GM21528 (cell line): ENCODE measurements around the gene PIP5K1B.

Experiments used
- ATAC-seq: cut with Tn5 transposase; IDR thresholded peaks from one replicate; pipeline ENCODE4 v1.9.1; 2021; ENCODE audit warnings: mild to moderate bottlenecking, moderate library complexity; ENCODE audit not compliant: unreplicated experiment, low FRiP score

Gene PIP5K1B

DNA sequence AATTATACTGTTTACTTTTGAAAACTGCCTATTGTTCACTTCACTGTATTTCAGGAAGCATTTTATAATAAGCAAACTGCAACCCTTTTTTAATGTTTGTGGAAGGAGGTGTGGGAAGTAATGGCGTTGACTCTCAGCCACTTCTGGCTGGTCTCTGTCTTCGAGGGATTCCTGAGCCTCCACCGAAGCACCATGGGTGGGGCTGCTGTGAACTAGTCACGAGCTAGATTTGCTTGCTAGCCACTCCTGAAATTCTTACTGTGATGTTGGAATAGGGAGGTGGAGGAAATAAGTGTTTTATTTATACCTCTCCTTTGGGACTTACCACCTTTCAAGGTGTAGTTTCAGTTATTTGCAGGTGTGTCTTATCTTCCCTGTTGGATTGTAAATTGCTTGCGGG, 26.8 kb downstream of the PIP5K1B start:
- ATAC-seq, result no peak

DNA sequence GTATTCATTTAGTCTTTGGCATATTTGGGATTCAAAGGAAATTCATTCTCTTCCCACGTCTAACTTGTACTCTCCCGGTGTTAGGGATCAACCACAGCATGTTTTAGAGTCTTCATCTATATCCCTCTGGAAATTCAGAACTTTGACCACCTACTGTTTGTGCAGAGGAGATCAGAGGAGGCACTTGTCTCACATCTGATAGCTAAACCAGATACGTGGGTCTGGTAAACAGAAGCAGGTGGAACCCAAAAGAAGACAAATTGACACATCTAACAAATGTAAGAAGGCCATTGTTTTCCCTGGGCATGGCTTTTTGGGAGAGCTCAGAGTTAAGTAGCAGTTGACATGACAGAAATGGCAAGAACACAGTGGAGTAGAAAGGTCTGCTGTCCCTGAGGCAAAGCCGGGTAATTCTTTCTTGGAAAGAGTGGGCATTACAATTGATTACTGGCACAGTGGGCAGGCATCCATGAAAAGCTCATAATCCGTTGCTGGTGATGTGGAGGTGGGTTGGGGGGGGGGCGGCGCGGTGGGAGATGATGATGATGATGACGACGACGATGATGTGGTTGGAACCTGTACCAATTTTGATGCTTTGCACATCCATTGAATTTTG, 27.5 kb downstream of the PIP5K1B start:
- no peak for ATAC-seq

DNA sequence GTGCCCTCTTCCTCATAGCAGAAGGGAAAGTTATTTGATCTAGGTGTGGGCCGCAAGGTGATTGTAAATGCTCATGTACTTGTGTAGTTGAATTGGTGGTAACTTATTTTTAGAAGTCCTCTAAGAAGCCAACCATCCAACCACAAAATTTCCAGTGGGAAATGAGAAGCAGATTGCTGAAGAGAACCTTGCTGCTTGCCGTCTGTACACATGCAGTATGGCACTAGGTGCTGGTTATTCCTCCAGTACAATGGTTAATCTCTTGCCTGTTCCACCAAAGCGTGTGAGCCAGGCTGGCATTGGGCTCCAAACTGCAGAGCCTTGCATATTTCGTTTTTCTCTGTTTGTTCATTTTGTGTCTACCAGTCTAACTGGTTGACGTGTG, 28.0 kb downstream of the PIP5K1B start:
- ATAC-seq, result no peak

DNA sequence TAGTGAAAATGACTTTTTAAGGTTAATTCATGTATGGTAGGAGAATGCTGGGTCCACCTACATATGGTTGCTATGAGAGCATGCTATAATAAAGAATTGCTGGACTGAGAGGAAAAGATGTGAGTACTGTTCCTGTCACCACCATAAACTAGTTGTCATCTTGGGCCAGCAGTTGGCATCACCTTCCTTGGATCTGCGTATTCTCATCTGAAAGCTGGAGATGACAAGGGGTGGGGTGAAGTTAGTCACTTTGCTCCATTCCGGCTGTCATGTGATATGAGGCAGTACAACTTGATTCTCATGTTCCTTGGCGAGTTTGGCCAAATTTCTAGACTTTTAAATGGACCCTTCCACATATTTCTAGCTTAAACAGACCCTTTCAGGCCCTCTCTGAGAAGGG, 33.3 kb downstream of the PIP5K1B start:
- ATAC-seq, result no peak

DNA sequence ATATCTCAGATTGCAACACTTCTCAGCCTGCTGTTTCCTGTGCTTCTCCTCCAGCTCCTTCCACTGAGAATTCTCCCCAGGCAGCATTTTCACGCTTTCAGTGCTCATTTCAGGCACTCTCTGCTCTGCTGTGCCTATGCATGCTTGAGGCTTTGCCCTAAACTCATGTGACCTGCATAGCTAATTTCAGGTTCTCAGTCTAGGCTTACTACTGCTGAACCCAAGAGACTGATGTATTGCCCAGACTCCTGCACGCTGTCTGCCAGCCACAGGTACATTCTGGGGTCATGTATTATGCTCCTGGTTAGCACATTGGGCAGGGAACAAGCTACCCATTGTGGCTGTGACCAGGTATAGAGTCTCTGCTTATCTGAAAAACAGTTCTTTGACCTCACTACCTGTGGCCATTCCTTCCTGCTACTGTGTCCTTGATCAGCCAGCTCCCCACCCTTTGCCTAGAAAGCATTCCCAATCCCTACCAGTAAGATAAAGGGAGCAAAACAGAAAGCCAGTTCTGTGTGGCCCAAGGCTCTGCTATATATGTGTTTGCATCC, 34.7 kb downstream of the PIP5K1B start:
- ATAC-seq, result no peak

DNA sequence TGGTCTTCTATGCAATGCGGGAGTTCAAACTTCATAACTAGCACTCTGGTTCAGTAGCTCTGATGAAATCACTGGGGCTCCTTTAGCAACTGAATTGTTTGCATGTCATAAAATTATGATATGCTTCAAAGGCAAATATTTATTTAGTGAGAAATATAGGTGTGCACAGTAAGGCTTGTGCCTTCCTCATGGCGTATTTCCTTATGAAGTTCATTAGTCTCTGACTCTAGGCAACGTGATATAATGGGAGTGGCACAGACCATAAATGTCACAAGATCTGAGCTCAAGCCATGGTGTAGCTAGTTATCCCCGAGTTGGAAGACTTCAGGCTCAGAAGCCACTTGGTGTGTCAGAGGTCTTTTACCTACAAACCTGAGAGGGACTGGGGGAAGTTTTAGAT, 35.5 kb downstream of the PIP5K1B start:
- no peak for ATAC-seq

DNA sequence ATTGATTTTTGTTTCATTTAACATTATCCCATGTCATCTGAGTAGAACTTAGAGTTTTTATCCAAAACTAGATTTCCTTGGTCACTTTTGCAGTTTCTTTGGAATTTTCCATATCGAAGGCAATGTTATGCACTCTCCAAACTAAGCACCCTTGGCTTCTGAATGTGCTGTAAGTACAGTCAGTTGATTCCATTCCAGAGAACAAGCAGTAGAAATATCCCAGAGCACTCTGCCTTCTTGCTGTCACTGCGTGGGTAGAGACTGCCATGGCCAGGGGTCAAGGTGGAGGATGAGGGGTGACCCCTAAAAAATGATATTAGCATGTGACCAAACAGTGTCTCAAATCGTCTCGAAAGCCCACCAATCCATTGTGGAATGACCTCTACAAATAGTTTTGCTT, 36.2 kb downstream of the PIP5K1B start:
- no peak for ATAC-seq

DNA sequence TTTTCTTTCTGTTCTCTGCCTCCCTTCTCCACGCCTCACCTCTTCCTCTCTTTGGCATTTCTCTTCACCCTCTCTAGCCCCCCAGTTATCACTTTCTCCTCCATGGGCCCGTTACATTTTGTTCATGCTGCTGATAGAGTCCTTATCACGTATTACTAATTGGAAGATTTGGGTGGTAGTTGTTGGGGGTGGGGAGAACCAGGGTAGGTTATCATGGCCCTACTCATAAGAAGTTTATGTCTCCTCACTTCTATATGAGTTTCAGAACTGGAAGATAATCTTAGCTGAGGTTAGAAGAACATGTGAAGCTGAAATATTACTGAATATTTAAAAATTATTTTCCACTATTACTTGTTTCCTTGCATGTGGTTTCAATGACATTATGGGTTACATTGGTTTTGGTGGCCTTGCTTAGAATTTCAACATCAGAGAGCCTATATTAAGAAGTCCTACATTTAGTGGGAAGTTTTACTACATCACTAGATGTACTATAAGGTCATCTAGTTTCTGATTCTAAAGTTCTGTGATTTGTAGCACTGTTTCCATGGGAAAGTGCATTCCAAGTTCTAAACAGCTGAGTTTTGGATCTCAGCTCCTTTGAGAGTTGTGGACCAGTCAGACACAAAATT, 36.8 kb downstream of the PIP5K1B start:
- no peak for ATAC-seq

DNA sequence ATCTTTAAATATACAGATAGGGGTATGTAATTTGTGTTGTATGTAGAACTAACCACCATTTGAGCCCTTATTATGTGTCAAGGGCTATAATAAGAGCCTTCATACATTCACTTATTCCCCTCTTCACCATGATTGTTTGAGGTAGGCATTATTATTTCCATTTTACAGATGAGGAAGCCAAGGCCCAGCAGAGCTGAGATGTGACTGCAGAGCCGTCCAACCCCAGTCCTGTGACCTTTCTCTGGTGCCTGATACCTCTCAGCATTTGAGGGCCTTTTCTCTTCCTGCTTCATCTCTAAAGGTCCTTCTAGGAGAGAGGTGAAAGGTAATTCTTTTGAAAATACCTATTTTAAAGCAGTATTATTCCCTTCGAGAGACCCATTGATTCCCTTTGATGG, 37.3 kb downstream of the PIP5K1B start:
- ATAC-seq, result no peak

DNA sequence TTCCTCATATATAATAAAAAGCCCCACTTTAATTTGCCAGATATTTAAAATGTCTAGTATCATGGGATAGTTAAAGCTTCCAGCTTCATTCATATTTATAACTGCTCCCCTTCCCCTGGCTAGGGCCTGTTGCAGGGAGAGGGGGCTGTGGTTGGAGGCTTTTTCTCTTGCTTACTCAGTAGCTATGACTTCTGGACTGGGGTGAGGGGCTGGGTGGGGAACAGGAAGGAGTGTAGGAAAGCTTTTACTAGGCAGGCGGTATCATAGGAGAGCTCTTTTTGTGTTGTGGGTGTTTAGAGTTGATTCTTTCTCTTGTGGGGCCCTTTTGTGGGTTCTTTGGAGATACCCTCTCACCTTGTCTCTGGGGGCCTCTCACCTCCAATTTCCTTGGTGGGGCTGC, 39.4 kb downstream of the PIP5K1B start:
- ATAC-seq, result no peak

DNA sequence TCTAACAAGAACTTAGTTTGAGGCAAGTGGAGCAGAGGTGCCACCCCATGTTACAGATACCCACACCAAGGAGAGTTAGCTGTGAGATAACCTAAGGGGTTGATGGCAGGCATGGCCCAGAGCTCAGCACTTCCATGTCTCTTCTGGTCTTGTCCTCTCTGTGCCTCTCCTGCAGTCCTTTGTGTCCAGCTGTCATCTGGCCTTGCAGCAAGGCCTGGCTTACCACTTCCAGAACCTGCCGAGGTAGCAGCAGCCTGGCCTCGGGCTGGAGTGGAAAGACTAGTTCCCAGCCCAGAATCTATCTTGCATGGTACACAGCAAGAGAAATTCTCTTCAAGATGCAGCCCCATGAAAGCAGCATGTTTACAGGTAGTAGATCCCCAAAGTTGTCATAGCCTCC, 41.5 kb downstream of the PIP5K1B start:
- ATAC-seq, result no peak

DNA sequence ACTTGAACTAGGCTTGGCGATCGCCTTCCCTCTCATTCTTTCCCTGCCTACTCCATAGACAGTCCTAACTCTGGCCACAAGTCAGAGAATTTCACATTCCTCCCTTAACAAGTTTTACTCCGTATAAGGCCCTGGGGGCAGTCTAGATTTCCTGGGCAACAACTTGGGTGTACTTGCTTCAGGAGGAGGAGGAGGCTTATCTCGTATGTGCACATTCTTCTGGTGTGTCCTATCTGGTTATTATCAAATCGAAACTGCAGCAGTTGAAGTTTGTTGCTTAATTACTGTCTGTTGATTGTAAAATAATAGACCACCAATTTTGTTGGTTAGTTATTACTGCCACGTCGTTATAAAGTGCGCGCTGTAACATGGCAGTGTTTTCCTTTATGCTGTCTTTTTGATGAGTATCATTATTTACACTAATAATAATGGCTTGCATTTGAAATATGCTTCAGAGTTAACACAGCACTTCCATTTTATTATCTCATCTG, 42.0 kb downstream of the PIP5K1B start:
- no peak for ATAC-seq

DNA sequence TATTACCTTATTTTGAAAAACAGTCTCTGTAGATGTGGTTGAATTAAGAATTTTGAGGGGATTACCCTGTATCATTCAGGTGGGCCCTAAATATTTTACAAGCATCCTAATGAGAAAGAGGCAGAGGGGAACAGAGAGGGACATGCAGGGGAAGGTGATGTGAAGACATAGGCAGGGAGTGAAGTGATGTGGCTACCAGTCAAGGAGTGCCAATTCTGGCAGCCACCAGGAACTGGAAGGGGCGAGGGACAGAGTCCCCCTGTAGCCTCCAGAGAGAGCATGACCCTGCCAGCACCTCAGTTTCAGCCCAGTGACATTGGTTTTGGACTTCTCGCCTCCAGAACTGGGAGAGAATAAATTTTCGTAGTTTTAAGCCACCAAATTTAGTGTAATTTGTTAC, 44.1 kb downstream of the PIP5K1B start:
- ATAC-seq, result no peak

DNA sequence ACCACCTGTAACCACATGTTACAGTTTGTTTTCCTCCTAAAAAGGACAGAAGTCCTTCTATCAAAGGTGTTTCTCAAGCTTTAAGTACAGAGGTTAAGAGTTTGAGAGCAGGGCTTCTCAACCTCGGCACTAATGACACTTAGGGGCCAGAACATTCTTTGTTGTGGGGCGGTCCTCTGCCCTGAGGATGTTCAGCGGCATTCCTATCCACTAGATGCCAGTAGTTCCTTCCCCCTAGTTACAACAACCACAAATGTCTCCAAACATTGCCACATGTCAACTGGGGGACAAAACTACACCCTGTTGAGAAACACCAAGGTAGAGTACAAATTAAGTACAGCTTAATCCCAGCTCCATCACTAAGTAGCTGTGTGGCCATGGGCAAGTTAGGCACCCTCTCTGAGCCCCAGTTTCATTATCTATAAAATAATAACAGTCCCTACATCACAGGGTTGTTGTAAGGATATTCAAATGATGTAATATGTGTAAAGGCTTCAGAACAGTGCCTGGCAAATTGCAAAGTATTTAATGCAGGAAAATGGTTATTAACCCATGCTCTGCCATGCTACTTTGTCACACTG, 44.6 kb downstream of the PIP5K1B start:
- no peak for ATAC-seq

DNA sequence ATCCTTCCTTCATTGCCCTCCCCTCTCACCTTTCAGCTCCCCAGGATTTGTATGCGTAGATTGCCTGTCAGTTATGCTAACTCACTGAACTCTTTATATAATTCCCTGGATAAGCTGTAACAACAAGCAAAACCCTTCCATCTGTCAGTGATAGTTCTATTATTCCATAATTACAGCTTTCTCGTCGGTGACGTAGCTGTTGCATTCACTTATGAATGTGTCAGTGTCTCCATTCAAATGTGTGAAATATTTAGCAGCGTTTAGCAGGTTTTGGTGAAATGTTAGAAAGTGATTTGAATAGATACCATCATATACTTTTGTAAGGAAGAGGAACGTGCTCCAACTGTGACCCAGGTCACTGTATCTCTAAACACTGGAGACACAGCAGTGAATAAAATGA, 45.2 kb downstream of the PIP5K1B start:
- no peak for ATAC-seq

DNA sequence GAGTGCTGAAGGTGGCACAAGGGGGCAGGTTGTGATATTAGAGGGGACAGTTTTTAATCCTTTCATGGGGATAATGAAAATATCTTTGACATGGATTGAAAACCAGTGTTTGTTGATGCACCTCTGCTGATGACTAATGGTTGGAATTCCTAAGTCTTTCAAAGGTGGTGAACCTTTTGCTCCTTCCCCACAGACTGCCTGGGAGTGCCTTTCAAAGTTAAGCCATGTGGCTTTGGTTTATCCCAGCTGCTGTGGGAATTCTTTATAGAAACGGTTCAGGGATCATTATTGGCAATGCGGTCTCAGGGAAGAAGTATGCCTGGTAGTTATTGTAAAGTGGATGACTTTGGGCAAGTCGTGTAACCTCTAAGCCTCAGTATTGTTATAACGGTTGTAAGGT, 45.7 kb downstream of the PIP5K1B start:
- ATAC-seq, result no peak

DNA sequence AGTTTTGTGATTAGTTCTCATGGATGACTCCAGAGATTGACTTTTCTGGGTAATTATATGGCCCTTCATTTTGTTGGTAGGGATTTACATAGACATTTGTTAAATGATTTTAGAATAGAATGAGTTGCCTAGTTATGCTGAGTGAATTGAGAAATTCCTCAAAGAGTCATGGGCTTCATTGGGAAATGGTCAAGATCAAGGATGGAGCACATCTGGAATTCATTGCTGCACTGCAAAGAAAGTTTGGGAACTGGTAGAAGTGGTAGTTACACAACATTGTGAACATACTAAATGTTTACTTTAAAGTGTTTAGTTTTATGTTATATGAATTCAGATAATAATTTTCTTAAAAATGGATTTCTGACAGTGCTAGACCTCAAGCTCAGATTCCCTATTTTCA, 46.5 kb downstream of the PIP5K1B start:
- ATAC-seq, result no peak

DNA sequence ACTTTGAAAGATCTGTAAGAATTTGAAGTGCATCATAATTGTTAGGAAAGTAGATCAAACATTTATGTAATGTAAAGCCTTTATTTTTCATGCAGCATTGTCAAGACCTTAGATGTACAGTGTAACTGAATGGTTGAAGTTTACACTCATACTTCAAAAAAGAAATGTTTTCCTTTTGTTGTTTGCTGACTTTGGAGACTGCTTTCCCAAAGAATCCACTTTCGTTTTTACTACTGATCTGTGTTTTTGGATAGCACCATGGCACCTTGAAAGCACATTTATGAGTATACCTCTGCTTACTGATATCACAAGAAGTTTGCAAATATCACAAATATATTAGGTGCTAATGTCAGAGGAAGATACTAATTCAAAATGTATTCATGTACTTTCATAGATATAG, 50.0 kb downstream of the PIP5K1B start:
- ATAC-seq, result no peak

DNA sequence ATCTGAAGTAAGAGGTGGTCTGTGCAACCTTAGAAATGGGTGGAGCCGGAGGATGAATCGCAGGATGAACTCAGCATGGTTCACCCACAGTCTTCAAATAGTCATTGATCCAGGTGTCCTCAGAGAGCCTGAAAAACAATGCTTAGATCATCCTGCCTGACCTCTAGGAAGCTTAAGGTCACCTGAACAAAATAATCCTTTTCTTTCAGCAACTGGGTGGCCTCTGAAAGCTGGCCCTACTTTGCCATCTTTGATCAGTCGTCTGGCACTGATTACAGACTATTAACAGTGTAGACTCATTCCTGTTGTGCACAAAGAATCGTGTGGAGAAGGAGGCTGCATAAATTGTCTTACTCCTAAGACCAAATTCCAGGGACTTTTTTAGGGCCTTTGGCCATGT, 50.7 kb downstream of the PIP5K1B start:
- no peak for ATAC-seq

DNA sequence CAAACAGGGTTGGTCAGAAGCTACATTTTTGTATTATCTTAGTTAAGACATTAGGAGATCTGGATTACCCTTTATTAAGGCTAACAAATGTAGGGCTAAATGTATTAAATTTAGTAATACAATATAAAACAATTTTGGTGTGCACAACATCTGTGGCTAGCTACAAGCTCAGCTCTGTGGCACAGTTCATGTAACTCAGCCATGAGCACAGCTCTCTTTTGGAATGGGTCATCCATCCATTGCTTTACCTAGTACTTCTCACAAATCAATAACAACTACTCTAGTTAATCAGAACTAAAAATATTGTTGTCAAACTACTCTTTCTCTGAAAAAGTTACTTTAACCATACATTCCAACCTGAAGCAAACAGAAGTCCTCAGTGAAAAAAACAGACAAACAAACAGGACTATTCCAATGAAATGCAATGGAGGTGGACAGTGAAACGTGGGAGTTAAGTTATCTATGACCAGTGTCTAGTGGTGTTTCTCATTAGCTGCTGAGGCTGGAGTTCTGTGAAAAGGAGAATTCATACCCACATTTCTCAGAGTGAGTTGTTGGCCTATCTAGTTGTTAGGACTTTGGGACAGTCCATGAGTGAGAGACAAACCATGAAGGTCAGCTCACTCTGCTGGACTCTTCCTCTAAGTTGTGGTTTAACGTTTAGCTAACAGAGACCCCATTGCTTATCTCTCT, 55.1 kb downstream of the PIP5K1B start:
- no peak for ATAC-seq

DNA sequence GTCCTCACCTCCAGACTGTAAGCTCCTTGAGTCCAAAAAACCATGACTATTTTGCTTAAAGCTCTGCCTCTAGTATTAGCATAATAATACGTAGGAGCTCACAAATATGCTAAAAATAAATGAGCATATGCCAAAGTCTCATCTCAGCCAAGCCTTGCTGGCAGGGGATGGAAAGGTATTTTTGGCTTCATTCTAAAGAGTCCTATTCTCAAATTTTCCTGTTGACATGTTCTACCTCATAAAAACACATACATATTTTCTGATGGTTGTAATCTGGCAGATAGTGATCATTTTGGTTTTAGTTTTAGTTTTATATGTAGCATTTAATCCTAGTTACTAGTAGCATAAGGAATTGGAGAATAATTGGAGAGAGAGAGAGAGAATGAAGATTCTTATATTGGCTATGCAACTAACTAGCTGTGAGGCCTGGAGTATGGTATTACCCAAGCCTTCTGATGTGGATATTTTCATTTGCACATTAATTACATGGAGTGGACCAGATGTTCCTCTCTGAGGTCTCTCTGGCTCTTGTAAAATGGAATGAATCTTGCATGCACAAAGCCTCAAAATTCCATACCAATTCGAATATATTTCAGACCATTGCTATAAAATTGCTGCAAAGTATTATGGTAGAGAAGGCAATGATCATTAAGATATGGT, 55.8 kb downstream of the PIP5K1B start:
- no peak for ATAC-seq
